ENCODE data around the gene TRIM9.

The TRIM9 gene

DNA sequence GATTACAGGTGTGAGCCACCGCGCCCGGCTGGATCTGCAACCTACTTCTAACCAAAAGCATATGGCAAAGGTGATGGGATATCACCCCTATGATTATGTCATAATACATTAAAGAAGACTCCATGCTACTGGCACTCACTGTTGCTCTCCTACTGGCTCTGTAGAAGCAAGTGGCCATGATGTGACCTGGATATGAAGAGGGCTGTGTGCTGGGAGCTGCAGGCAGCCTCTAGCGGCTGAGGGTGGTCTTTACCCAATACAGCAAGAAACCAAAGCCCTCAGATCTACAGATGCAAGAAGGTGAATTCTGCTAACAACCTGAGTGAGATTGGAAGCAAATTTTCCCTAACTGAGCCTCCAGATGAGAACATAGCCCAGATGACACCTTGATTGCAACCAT is 34.2 kb upstream of the TRIM9 start:
- H3K4me3 ChIP-seq (ENCODE audit: low read depth, low read length): no peak overlapping the region
- TF ChIP-seq, protein P1, sequence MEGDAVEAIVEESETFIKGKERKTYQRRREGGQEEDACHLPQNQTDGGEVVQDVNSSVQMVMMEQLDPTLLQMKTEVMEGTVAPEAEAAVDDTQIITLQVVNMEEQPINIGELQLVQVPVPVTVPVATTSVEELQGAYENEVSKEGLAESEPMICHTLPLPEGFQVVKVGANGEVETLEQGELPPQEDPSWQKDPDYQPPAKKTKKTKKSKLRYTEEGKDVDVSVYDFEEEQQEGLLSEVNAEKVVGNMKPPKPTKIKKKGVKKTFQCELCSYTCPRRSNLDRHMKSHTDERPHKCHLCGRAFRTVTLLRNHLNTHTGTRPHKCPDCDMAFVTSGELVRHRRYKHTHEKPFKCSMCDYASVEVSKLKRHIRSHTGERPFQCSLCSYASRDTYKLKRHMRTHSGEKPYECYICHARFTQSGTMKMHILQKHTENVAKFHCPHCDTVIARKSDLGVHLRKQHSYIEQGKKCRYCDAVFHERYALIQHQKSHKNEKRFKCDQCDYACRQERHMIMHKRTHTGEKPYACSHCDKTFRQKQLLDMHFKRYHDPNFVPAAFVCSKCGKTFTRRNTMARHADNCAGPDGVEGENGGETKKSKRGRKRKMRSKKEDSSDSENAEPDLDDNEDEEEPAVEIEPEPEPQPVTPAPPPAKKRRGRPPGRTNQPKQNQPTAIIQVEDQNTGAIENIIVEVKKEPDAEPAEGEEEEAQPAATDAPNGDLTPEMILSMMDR (IDR thresholded peaks at IDR 0.05; ENCODE audit: low read depth, low read length): no peak

DNA sequence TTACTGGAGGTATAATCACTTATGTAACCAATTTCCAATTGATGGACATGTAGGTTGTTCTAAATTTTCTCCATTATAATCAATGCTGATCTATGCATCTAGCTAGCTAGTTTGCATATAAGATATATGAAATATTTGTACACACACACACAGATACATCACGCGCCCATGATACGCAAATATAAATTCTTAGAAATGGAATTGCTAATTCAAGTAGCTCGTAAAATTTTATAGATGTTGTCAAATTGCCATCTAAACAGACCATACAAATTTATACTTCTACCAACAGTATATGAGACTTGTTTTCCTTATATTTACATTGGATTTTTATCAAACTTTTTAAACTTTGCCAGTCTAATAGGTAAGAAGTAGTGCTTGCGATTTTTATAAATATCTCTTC is 29.1 kb upstream of the TRIM9 start:
- TF ChIP-seq, protein P1 (IDR thresholded peaks at IDR 0.05; ENCODE audit: low read depth, low read length): no peak
- no peak overlapping the region for H3K4me3 ChIP-seq (ENCODE audit: low read depth, low read length)

DNA sequence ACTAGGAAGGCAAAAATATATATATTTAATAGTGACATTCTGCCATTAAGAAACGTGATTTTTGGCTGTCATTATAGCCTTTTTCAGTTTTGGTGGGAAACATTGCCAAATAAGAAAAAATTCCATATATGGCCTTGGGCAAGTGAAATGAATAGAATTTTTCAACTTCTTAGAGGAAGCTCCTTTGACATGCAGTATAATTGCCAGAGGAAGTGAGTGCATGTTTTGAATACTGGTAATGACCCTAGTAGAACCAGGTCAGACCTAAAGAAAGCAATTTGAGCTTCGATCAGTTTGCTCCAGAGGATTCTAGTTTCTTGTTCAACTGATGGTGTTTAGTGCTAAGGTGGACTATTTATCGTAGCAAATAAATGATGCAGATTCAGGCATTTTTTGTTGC is 26.2 kb upstream of the TRIM9 start:
- no peak overlapping the region for H3K4me3 ChIP-seq (ENCODE audit: low read depth, low read length)
- TF ChIP-seq, protein P1 (IDR thresholded peaks at IDR 0.05; ENCODE audit: low read depth, low read length): no peak

DNA sequence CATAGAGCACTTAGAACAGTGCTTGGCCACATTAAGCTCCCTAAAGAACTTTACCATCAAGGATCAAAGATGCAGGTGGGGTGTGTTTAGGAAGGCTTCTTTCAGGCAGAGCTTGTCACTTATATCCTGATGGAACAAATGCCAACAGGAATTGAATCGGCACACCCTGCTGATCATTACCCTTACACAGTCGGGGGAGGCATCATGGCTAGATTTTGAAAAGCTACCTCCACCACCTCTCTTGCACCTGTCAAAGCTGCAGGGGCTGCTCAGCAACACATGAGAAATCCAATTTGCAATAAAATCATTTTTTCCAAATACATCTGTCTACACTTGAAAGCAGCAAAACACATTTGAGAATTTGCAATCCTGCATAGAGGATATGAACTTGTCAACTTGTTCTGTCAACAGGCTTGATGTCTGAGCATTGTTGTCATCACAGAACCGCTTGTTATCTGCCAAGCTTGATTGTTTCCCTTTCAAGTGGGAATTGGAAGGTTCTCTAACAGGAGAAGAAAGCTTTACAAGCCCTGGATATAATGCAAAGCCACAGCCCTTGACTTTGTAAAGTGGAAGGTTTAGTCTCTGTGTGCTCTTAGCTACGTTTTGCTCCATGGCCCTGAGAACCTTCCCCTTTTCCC is 24.6 kb upstream of the TRIM9 start:
- no peak overlapping the region for H3K4me3 ChIP-seq (ENCODE audit: low read depth, low read length)
- TF ChIP-seq, protein P1 (IDR thresholded peaks at IDR 0.05; ENCODE audit: low read depth, low read length): no peak

DNA sequence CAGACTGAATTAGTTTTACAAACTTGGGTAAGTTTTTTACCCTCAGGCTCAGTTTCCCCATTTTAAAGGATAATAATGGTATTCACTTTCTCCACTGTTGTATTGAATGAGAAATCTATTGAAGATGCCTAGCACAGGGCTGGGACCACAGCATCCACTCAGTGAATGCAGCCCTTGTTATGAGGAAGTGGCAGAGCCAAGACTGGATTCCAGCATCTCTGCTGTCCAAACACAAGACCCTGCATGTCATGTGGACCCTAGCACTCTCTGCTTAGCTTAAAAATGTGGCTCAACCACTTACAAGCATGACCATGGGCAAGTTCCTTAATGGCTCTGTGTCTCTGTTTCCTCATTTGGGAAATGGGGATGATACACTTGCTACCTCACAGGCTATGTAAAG is 24.1 kb upstream of the TRIM9 start:
- no peak overlapping the region for H3K4me3 ChIP-seq (ENCODE audit: low read depth, low read length)
- TF ChIP-seq, protein P1 (IDR thresholded peaks at IDR 0.05; ENCODE audit: low read depth, low read length): no peak

DNA sequence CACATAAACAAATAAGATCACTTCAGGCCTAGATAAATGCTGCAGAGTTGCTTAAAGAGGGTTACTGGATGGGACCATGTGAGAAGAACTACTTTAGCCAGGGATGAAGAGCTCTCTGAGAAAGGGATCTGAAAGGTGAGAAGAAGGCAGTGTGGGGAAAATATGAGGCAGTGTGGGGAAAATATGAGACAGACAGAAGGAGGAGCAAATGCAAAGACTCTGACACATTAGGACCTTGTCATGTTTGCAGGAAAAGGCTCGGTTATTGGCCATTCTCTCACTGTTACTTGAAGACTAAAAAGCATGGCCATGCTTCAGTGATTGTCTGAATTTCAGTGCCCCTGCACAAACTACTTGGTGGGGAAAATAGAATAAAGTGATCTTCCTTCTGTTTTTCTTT is 22.7 kb upstream of the TRIM9 start:
- TF ChIP-seq, protein P1 (IDR thresholded peaks at IDR 0.05; ENCODE audit: low read depth, low read length): no peak
- H3K4me3 ChIP-seq (ENCODE audit: low read depth, low read length): no peak overlapping the region

DNA sequence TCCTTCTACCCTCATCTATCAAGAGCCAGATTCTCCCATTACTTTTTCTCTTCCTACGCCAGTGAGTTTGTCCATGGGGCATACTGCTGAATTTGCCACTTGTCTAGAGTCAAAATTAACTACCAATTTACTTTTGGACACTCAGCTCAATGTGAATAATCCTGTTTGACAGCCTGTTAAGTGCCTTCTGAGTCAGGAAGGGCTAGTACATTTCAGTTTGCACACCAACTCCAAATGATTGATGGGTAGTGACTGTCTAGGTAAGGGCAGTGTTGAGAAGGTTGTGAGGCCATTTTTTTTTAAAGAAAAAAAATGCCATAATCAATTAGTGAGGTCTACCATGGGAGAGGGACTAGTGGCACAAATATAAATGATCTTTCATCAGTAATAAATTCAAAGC is 21.8 kb upstream of the TRIM9 start:
- TF ChIP-seq, protein P1 (IDR thresholded peaks at IDR 0.05; ENCODE audit: low read depth, low read length): no peak
- no peak overlapping the region for H3K4me3 ChIP-seq (ENCODE audit: low read depth, low read length)

All from WI38 (cell line).